K562 (cell line): ENCODE data around the gene ADARB2. TPM values are rescaled to one million over a fixed set of nuclear protein-coding genes. Genes with fewer than 3 reads are reported as not detected.
"Not testable (repeated sequence)": the region's sequence is repeated elsewhere in the genome, so short reads cannot be mapped to it uniquely, and the experiment has no call there.

Experiments used
- ATAC-seq: fragments of 200-7000 bp; cut with Tn5 transposase; 3 replicates; pipeline ENCODE4 v1.9.1; 2020; ENCODE audit warnings: moderate library complexity
- BruUV-seq: library from RNA; stranded (reverse); fragments of 400-500 nt; replicated peaks from 2 replicates; lab custom pipeline; 2021; lab: Mats Ljungman, UMichigan
- CTCF ChIA-PET: fragments of 300-600 bp; formaldehyde crosslinking; extraction: SDS; loops from one replicate; lab custom pipeline; 2021; ENCODE audit warnings: low intra/inter-chr PET ratio; lab: Yijun Ruan, JAX
- POLR2A ChIA-PET: fragments of 300-600, 350-650 bp; sonication (Branson Sonifier 250); formaldehyde crosslinking; extraction: SDS; loops from one replicate; lab custom pipeline; 2021; ENCODE audit warnings: antibody characterized with exemption, inconsistent platforms; lab: Yijun Ruan, JAX
- DNase-seq, 4 experiments: peaks; one replicate each; pipeline versions ENCODE4 v3.0.0 to v3.0.0-alpha.2; 2011 to 2018; ENCODE audit warnings: low spot score in 3 of 4, mixed read lengths in 3 of 4; ENCODE audit errors: extremely low read depth in 1 of 4
- FAIRE-seq: peaks from 2 replicates; lab custom pipeline; 2011; peaks lifted over from hg19 to GRCh38; lab: Jason Lieb, UNC
- H2AFZ ChIP-seq: 2 replicates; pipeline ENCODE4 v1.6.0; 2011; ENCODE audit warnings: low read depth, low read length, control low read depth, inconsistent platforms
- H3K27ac ChIP-seq: fragments of 200-600 bp; 3 replicates; pipeline ENCODE4 v1.8.0; 2011; ENCODE audit warnings: low read depth, mild to moderate bottlenecking, control low read depth, inconsistent platforms, low read length, moderate library complexity, mixed read lengths; ENCODE audit errors: extremely low read depth
- H3K27me3 ChIP-seq, 2 experiments: fragments of 300-600 bp in 1 of 2; 2 replicates in 1 of 2; 3 replicates in 1 of 2; pipeline versions ENCODE4 v1.6.0 to v1.8.0; 2011; ENCODE audit warnings: inconsistent platforms in 2 of 2, low read length in 2 of 2, mild to moderate bottlenecking in 1 of 2, mixed read lengths in 1 of 2, moderate library complexity in 1 of 2; ENCODE audit not compliant: control insufficient read depth in 2 of 2, insufficient read depth in 2 of 2
- H3K36me3 ChIP-seq: fragments of 300-600 bp; 3 replicates; pipeline ENCODE4 v1.8.0; 2011; ENCODE audit warnings: mild to moderate bottlenecking, low read length, inconsistent platforms; ENCODE audit not compliant: control insufficient read depth, insufficient read depth
- H3K4me1 ChIP-seq, 2 experiments: fragments of 200-600 bp in 1 of 2; replicated peaks in 1 of 2; 2 replicates in 1 of 2; 3 replicates in 1 of 2; pipeline versions ENCODE4 v1.5.1 to v1.8.0; 2011; ENCODE audit warnings: inconsistent platforms in 2 of 2, low read length in 2 of 2, mild to moderate bottlenecking in 1 of 2, mixed read lengths in 1 of 2, moderate library complexity in 1 of 2; ENCODE audit not compliant: control insufficient read depth in 2 of 2, insufficient read depth in 2 of 2
- H3K4me2 ChIP-seq: 2 replicates; pipeline ENCODE4 v1.6.1; 2011; ENCODE audit warnings: low read length, control low read depth, inconsistent platforms, mixed read lengths; ENCODE audit not compliant: insufficient read depth
- H3K4me3 ChIP-seq: fragments of 200-600 bp; sonication (generic), shearing (Covaris generic); 2 replicates; pipeline ENCODE4 v1.5.1; 2016; ENCODE audit warnings: control low read depth, inconsistent platforms
- H3K79me2 ChIP-seq: fragments of 200-600 bp; 3 replicates; pipeline ENCODE4 v1.8.0; 2011; ENCODE audit warnings: low read length, inconsistent platforms; ENCODE audit not compliant: control insufficient read depth, insufficient read depth
- H3K9ac ChIP-seq, 2 experiments: 2 replicates each; pipeline versions ENCODE4 v1.6.0 to v1.6.1; 2011; ENCODE audit warnings: low read depth in 2 of 2, low read length in 2 of 2, control low read depth in 1 of 2, inconsistent platforms in 1 of 2, mild to moderate bottlenecking in 1 of 2, mixed read lengths in 1 of 2; ENCODE audit not compliant: insufficient read depth in 1 of 2
- H3K9me1 ChIP-seq: one replicate; pipeline ENCODE4 v1.6.0; 2011; ENCODE audit warnings: inconsistent platforms, mild to moderate bottlenecking, low read length, moderate library complexity; ENCODE audit not compliant: control insufficient read depth, insufficient read depth
- H3K9me3 ChIP-seq: replicated peaks from 2 replicates; pipeline ENCODE4 v1.5.1; 2011; ENCODE audit warnings: low read depth, low read length, inconsistent platforms; ENCODE audit not compliant: control insufficient read depth, insufficient read depth
- H4K20me1 ChIP-seq: replicated peaks from 2 replicates; pipeline ENCODE4 v1.6.1; 2011; ENCODE audit warnings: low read length, inconsistent platforms, mixed read lengths; ENCODE audit not compliant: control insufficient read depth, insufficient read depth
- CBX1 ChIP-seq: sonication (generic); IDR thresholded peaks from 2 replicates; pipeline ENCODE4 v1.6.1; 2016; ENCODE audit warnings: antibody characterized with exemption, low read depth, mild to moderate bottlenecking
- HDAC1 ChIP-seq, 2 experiments: fragments of 450-650 bp; IDR thresholded peaks; 2 replicates each; pipeline ENCODE4 v1.6.1; 2016 to 2017; ENCODE audit warnings: inconsistent platforms in 1 of 2, mild to moderate bottlenecking in 1 of 2, moderate library complexity in 1 of 2
- MCM5 ChIP-seq: fragments of 450-650 bp; IDR thresholded peaks from 2 replicates; pipeline ENCODE4 v1.6.1; 2016; ENCODE audit warnings: low read depth
- MEF2A ChIP-seq: IDR thresholded peaks from 2 replicates; pipeline ENCODE4 v1.6.1; 2011; ENCODE audit warnings: low read depth, mild to moderate bottlenecking, low read length, moderate library complexity; ENCODE audit not compliant: control insufficient read depth
- NFIX ChIP-seq: fragments of 250-450 bp; sonication (Bioruptor Pico); IDR thresholded peaks from 2 replicates; pipeline ENCODE4 v1.4.0; 2020; ENCODE audit warnings: low read depth, mild to moderate bottlenecking, moderate library complexity
- POLR2AphosphoS5 ChIP-seq: IDR thresholded peaks from 2 replicates; pipeline ENCODE4 v1.6.1; 2011; ENCODE audit warnings: mild to moderate bottlenecking, low read depth, low read length, moderate library complexity; ENCODE audit not compliant: control insufficient read depth, insufficient read depth
- SPI1 ChIP-seq: IDR thresholded peaks from 2 replicates; pipeline ENCODE4 v1.6.1; 2011; ENCODE audit warnings: low read depth, low read length, control low read depth, borderline replicate concordance
- XRCC3 ChIP-seq: fragments of 450-650 bp; IDR thresholded peaks from 2 replicates; pipeline ENCODE4 v1.6.1; 2017; ENCODE audit warnings: mild to moderate bottlenecking, moderate library complexity
- whole genome bisulfite sequencing: fragments of 100-300 bp; shearing (Covaris generic); methylation state at CpG from one replicate; pipeline ENCODE4 v1.1.6; 2016; ENCODE audit warnings: low coverage, mixed read lengths; ENCODE audit not compliant: insufficient coverage; ENCODE audit errors: missing lambda C conversion rate; 5-methylcytosine and 5-hydroxymethylcytosine counted together
- in situ Hi-C: fragments of 300-500 bp; cut with MboI; formaldehyde crosslinking; loops from 4 replicates; pipeline ENCODE4 v1.15.0; 2018; ENCODE audit warnings: inconsistent platforms, mixed read lengths
- intact Hi-C: fragments of 100-400 bp; cut with micrococcal nuclease; formaldehyde crosslinking; loops from 2 replicates; pipeline ENCODE4 v1.14.2; 2022
- polyA plus RNA-seq, 8 experiments: library from polyadenylated mRNA; depleted of rRNA in 4 of 8; stranded (reverse) in 5 of 8; unstranded in 3 of 8; fragments of >200 nt; fragmentation: Nextera tagmentation in 2 of 8; fragmentation: Illumina TruSeq in 1 of 8; extraction: Ambion mirVana in 2 of 8; extraction: Trizol in 1 of 8; gene quantifications; 2 replicates each; pipeline versions ENCODE4 v1.2.1 to v1.2.3, GENCODE V29; 2011 to 2014; ENCODE audit warnings: inconsistent platforms in 1 of 8, missing spikeins in 1 of 8
- total RNA-seq, 7 experiments: library from RNA; depleted of rRNA in 6 of 7; stranded (reverse); fragments of >200 nt in 6 of 7; fragmentation: Illumina TruSeq in 2 of 7; extraction: Trizol in 2 of 7; gene quantifications; 2 replicates each; pipeline versions ENCODE4 v1.2.1 to v1.2.3, GENCODE V29; 2011 to 2021; ENCODE audit warnings: low replicate concordance in 1 of 7
- TF ChIP-seq, protein P1 (sequence below): sonication (generic); formaldehyde crosslinking; IDR thresholded peaks from 2 replicates; pipeline ENCODE4 v1.8.1; 2023; ENCODE audit warnings: mild to moderate bottlenecking, missing genetic modification reagents

The ADARB2 gene
- total and polyA plus RNA-seq, 9 of the 15 experiments (the other 6 are each of a cell fraction or from before 2014, with no cell fraction given): not detected

DNA sequence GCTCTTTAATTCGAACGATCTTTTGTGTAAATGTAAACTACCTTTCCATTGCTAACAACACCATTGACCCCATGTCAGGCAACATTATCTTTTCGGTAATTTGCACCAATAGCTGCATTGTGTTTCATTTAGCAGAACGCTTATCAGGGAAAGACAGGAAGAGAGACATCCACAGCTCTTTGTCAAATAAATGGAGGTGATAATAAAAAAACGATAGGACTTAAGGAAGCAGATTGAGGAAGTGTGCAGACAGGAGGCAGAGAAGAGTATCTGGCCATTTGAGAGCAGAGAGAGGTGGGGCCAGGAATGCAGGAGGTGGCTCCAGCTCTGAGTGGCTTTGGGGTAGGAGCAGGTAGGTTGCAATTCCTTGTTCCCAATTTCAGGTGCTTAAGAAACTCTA is 37.5 kb upstream of the ADARB2 start:
- BruUV-seq: no TSS peak
- intact Hi-C loops: no loop called here
- DNase-seq (no peak), ATAC-seq (no peak), FAIRE-seq (no peak)
- ChIA-PET POLR2A (no interaction called here), CTCF (no interaction called here)
- H3K4me1 ChIP-seq: no peaks in the 10 kb centered on the region; a peak in 1 of 5 replicates
- peaks cover 0 to 16% of the 10 kb centered on the region in 2 experiments; a peak in 2 of 5 replicates for H3K27me3 ChIP-seq
- no peak overlapping the region for H3K4me2 ChIP-seq
- TF ChIP-seq HDAC1 (IDR thresholded peaks at IDR 0.05): no peak
- TF ChIP-seq CBX1: no peak
- TF ChIP-seq XRCC3: no peak
- TF ChIP-seq SPI1: peak; percentile 32; the same call in 1 of the 2 replicates
- TF ChIP-seq, protein P1, sequence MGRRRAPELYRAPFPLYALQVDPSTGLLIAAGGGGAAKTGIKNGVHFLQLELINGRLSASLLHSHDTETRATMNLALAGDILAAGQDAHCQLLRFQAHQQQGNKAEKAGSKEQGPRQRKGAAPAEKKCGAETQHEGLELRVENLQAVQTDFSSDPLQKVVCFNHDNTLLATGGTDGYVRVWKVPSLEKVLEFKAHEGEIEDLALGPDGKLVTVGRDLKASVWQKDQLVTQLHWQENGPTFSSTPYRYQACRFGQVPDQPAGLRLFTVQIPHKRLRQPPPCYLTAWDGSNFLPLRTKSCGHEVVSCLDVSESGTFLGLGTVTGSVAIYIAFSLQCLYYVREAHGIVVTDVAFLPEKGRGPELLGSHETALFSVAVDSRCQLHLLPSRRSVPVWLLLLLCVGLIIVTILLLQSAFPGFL (CRISPR knock-in tag): no peak
- TF ChIP-seq POLR2AphosphoS5: no peak
- TF ChIP-seq MEF2A: no peak
- TF ChIP-seq MCM5: no peak
- no peak for TF ChIP-seq NFIX (CRISPR knock-in tag)
- 0% methylated on average over 5 of the region's 5 CpGs for WGBS
- H3K36me3 ChIP-seq: no peaks in the 10 kb centered on the region
- H3K79me2 ChIP-seq: no peaks in the 10 kb centered on the region
- no peak overlapping the region for H3K4me3 ChIP-seq
- H3K27ac ChIP-seq: no peak overlapping the region
- no peaks in the 10 kb centered on the region for H3K9me1 ChIP-seq
- no peak overlapping the region for H3K9ac ChIP-seq
- no peaks in the 10 kb centered on the region for H3K9me3 ChIP-seq
- H2AFZ ChIP-seq: no peak overlapping the region
- in situ Hi-C loops: no loop called here
- no peaks in the 10 kb centered on the region for H4K20me1 ChIP-seq

- H3K27ac ChIP-seq, H3K79me2 ChIP-seq, H2AFZ ChIP-seq, DNase-seq, H3K9me3 ChIP-seq, H3K27me3 ChIP-seq, H3K9me1 ChIP-seq, H3K4me3 ChIP-seq, H4K20me1 ChIP-seq, H3K4me2 ChIP-seq, H3K9ac ChIP-seq, H3K36me3 ChIP-seq, BruUV-seq, intact Hi-C loops, in situ Hi-C loops, FAIRE-seq, POLR2A ChIA-PET, ATAC-seq, CTCF ChIA-PET, H3K4me1 ChIP-seq: not testable (repeated sequence)
- 32% methylated on average over 12 of the region's 23 CpGs for WGBS
Observed at GRCh38 chr10:1773204-1773603, 35.9 kb upstream of the ADARB2 start.
